GM21515 (cell line): ENCODE data around the gene RIOK2.
"Not testable (repeated sequence)": the region's sequence is repeated elsewhere in the genome, so short reads cannot be mapped to it uniquely, and the experiment has no call there.

Experiments
- ATAC-seq: cut with Tn5 transposase; IDR thresholded peaks from one replicate; pipeline ENCODE4 v1.9.1; 2021; ENCODE audit not compliant: unreplicated experiment

RIOK2 gene

DNA sequence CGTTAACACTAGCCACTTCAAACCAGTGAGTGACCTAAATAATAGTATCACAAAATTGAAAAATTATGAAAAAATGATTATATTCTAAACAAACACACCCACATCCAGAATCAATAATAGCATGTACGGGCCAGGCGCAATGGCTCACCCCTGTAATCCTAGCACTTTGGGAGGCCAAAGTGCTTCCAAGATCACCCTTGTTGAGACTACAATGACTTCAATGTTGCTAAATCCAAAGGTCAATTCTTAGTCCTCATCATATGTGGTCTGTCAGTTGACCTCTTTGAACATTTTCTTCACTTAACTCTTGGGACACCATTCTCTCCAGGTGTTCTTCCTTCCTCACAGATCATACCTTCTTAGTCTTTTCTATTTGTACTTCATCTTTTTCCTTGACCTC, 11.3 kb downstream of the RIOK2 start:
- no peak for ATAC-seq

DNA sequence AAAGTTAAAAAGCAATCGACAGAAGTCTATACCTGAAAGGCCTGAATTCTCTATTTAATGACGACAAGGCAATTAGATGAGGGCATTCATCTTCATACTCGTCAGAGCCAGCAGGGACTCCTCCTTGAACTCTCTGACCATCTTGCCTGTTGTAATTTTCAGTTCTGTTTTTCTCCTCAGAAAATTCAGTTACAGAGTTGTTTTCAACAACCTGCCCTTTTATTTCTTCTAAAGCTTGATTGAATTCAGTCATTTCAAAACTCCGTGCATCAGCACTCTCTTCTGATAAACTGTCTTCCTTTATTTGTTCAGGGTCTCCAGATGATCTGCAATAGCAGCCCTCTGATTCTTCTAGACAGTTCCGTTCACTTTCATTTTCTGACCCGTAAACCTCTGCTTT, 15.6 kb downstream of the RIOK2 start:
- ATAC-seq = peak; percentile 71

DNA sequence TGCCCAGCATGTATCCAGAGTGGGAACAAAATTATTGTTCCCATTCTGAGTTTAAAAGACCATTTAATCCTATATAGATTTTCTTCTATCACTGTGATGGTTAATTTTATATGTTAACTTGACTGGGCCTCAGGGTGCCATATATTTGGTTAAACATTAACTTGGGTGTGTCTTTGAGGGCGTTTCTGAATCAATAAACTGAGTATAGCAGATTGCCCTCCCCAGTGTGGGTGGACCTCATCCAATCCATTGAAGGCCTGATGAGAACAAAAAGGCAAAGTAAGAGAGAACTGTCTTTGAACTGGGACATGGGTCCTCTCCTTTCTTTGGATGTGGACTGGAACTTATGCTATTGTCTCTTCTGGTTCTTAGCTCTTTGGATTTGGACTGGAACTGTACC, 17.3 kb downstream of the RIOK2 start:
- no peak for ATAC-seq

DNA sequence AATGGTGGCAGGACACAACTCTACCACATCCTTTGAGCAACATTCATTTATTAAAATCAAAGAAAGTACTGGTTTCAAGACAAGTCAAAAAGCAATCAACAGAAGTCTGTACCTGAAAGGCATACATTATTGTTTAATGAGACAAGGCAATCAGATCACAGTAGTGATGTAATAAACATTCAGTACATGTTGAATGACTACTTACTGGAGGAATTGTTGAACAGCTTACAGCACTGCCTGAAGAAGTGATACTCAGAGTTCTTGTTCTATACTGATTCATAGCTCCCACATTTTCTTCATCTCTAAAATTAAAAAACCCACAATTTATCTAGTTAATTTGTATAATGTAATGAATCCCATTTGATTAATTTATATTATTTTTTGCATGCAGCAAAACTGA, 18.2 kb downstream of the RIOK2 start:
- no peak for ATAC-seq

DNA sequence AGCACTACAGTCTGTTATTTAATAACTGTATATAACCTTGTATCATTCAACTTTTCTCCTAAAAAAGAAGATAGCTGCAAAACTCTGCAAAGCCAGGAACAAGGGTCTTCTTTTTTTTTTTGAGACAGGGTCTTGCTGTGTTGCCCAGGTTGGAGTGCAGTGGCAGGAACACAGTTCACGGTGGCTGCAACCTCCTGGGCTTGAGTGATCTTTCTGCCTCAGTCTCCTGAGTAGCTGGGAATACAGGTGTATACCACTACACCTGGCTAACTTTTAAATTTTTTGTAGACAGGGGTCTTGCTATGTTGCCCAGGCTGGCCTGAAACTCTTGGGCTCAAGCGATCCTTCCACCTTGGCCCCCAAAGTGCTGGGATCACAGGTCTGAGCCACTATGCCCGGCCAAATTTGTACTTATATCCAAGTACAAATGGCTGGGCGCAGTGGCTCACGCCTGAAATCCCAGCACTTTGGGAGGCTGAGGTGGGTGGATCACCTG, 19.2 kb downstream of the RIOK2 start:
- no peak for ATAC-seq

DNA sequence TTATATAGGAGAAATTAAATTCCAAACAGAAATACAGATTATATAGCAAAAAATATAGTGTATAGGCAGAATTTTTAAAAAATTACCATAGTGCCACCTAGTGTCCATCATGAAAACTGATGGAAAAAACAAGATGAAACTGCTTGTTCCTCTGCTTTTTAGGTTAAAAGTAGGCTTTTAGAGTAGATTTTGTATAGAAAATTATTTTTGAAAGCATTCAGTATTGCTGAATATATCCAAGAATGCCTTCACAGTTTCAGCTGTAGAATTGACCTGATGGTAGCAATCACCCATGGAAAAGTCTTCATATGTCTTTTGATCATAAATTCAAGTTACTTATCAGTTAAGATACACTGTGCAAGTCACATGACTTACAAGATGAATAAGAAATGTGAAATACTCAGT, 19.7 kb downstream of the RIOK2 start:
- ATAC-seq = no peak

DNA sequence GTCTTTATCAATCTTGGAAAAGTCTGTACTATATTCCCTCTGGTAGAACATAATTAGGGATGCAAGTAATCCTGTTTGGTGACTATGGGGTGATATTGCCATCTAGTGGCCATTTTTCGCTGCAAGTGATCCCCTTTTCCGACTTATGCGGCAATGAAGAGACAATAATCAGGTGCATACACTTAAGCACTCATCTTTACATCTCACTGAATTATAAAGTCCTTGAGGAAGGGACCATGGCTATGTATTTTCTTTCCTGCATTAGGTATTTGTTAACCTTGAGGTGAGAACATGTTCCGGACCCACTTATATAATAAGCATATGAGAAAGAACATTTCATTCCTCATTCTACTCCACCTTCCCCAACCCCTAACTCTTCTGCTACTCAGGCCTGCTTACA, 21.0 kb downstream of the RIOK2 start:
- ATAC-seq = peak; percentile 60

DNA sequence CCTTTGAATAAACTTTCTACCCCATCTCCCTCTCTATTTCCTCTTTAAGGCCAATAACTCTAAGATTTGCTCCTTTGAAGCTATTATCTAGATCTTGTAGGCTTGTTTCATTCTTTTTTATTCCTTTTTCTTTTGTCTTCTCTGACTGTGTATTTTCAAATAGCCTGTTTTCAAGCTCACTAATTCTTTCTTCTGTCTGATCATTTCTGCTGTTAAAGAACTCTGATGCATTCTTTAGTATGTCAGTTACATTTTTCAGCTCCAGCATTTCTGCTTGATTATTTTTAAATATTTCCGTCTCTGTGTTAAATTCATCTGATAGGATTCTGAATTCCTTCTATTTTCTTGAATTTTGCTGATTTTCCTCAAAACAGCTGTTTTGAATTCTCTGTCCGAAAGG, 25.4 kb downstream of the RIOK2 start:
- no peak for ATAC-seq

DNA sequence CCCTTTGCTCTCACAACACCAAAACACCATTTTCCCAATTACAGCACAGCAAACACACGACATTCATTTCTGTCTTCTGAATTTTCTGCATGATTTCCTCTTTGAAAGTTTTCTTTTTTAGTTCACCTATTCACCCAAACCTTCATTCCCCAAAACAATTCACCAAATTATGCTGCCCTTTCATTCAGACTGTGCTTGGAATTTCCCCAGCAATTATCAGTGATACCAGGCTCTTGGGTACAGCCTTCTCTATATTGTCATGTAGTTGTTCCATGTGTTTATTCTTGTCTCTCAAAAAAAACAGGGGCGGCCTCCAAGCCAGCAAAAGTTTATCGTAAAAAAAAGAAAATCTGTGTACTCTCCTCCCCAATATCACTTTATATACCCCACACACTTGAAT, 31.7 kb downstream of the RIOK2 start:
- no peak for ATAC-seq

DNA sequence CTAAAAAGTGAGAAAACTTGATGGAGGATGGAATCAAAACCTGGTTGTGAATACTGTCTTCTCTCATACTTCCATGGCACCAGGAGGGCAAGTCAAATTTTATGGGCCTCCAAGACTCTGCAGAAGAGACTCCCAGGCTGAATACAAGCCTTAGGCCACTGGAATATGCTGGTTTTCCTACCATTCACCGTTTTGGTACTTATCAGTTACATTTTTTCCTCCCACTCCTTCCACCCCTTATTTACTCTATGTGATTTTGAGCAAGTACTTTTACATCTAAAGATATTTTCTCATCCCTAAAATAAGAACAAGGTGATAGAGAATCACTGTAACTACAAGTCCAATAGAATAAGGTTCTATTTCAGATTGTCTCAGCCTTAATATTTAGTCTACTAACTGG, 32.6 kb downstream of the RIOK2 start:
- no peak for ATAC-seq

DNA sequence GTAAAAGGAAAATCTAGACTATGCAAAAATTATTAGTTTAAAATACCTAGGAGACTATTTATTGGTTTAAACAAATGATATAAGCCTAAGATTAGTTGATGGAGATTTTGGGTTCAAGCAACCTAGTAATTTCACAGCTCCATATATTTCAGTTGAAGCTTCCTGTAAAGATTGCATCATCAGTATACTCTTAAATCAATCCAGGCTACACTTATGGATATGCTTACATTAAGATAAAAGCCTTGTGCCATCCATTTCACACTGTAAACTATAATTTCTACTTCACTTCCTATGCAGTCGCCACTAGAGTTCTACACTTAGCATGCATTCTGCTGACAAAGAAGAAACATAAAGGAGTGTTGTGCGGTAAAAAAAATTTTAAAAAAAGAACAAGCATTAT, 33.3 kb downstream of the RIOK2 start:
- ATAC-seq = no peak

DNA sequence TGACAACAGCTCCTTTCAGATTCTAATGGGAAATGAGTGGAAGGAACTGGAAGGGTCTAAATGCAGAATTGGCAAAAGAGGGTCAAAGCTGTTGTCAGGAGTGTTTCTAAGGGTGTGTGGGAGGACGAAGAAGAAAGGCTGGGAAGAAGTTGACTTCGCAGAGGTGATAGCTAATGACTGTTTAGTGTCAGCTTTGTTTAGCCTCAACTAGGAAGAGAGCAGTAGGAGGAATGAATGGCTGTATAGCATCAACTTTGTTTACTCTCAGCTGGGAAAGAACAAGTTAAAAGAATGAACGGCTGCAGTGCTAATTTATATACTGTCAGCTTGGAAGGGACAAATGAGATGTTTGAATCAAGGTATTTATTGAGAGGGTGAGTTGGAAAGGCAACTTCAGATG, 34.8 kb downstream of the RIOK2 start:
- no peak for ATAC-seq

DNA sequence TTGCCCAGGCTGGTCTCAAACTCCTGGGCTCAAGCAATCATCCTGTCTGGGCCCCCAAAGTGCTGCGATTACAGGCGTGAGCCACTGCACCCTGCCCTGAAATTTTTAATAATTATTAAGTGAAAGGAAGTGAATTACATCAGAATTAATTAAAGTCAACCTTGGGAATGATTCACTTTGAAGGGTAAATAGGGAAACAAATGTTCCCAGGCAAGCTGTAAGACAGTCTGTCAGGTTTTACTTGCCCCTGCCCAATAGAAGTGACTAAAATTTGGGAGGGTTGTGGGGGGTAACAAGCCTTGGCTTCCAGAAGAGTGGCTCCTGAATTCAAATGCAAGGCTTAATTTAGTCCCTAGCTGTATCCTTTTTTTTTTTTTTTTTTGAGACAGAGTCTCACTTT, 39.3 kb downstream of the RIOK2 start:
- no peak for ATAC-seq

DNA sequence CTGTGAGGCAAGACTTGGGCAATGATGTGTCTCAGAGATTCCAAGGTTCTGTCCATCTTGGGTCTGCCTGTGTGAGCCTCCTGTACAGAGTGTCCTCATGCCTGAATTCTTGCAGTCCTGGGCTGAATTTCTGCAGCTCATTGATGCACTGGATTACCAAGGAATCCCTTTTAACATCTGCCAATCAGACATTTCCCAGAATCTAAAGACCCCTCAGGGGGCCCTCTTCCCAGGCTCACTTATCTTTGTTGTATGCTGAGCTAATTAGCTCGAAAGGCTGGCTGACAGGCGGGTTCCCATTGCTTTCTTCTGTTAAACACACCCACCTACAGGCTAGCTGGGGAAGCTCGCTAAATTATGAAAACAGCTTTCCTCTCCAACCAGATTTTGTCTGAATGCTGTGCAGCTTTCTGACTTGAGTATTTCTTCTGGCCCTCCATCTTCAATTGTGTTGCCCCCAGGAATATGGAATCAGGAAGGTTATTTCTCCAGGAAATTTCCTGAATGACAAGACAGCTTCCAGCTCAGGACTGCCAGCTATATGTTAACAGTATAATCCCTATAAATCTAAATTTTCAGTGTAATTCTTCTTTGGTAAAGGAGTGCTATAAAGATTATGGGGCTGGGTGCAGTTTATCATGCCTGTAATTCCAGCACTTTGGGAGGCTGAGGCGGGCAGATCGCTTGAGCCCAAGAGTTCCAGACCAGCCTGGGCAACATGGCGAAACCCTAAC, 40.4 kb downstream of the RIOK2 start, which contains the start of gene LIX1:
LIX1 (minus strand) TSS at position 91 of the 734 bp plus-strand sequence; CDS start at position 56, 35 bp downstream.
- ATAC-seq = peak; percentile 83

DNA sequence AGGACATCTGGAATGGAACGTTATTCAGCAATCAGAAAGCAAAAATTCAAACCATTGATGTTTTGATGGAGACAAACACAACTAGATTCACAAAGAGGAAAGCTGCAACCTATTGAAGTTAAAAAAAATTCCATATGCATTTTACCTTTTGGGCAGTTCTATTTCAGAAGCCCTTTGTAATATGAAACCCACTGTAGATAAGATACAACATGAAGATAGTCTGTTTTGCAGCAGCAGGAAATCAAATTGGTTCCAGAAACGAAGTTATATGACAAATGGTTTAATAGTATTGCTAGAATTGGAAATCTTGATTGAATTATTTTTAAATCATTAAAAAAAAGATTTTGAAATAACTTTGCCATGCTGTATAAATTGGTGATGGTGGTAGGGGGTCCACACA, 41.5 kb downstream of the RIOK2 start:
- no peak for ATAC-seq

DNA sequence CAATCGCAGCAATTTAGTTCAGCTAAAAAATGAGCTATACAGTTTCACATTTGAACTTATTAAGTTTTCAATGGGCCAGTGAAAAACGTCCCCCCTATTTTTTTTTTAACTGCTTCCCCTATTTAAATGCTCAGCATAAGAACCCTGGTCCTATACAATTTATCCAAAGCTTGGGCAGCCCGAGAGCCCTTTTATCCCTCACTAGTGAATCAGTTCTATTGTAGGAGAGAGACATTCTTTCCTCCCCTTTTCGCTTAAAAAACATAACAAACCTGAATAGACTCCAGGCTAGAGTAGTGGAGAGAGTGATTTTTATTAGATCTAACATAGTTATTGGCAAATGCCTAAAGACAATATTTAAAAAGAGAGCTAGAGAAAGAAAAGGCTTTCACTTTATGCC, 42.0 kb downstream of the RIOK2 start:
- no peak for ATAC-seq

DNA sequence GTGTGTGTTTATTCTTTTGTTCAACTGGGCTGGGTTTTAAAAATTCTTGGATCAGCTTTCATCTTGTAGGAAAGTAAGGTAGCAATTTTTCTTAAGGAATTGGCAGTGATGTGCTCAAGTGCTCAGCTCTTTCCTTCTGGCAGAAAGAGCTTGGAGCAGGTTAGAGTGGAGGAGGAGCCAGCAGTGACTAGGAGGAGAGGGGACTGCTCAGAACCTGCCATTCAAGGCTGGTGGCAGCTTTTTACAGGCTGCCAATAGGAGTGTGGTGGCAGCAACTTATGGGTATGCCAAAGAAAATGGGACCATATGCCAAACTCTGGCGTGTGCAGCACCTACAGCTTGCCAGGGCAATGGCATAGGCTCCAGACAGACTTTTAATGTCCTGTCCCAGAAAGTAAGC, 42.8 kb downstream of the RIOK2 start:
- ATAC-seq = not testable (repeated sequence)

DNA sequence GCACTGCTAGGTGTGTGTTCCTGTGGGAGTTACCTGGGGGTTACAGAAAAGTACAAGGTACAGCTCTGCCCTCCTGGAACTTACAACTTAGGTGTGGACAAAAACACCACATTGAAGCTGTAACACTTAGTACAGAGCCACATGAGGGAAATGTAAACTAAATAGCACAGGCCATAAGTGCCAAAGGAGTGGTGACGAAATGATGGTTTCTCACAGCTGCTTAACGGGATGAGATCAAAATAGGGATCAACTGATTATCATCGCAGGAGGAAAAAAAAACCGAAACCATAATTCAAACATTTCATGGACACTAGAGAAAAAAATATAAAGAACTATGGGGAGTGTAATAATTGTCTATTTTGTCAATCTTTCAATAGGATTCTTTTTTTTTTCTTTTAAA, 46.6 kb downstream of the RIOK2 start:
- ATAC-seq = no peak

DNA sequence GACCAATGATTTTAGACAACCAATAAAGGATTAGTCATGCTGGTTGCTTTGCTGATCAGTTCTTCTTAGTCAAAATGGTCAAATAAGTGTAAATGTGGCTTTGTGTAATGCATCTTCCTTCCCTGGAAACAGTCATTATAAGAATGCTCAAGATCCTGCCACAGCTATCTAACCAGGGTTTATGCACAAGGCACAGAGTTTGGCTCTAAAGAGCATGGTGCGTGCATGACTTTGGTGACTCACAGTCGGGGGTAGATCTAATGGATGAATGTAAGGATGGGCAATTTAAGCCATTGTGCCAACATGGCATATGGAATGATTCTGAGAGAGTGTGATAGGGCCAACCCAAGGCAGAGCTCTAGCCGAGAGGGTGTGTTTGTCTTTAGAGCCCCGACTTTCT, 47.2 kb downstream of the RIOK2 start:
- ATAC-seq = no peak

DNA sequence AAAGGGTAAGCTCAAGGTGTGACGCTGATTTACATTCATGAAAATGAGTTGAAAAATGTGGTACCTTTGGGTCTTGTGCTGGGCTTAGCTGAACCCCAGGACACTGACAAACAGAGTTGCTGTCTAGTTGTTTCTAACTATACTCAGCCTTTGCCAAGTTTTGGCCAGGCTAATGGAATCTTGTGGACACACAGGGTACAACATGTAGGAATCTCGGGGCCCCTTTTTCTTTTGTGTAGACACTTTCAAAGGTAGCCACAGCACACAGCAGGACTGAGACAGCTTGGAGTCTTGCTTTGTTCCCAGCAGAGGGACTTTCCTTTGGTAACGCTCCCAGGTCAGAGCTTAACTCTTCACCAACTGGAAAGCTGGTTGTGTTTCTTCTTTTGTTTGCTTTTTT, 48.4 kb downstream of the RIOK2 start:
- ATAC-seq = no peak

DNA sequence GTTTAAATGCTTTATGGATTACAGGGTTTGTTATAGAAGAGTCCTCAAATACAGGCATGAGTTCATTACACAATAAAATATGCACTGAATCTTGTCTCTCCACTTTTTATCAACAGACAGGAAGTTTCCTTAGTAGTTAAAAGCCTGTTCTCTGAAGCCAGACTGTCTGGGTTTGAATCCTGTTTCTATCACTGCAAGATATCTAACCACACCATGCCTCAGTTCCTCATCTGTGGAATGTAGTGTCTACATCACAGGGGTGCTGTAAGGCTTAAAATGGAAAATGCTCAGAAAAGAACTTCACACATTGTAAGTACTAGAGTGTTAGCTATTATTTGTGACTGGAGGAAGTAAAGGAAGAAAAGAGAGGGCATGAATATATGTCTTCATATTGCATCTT, 49.9 kb downstream of the RIOK2 start:
- ATAC-seq = no peak

DNA sequence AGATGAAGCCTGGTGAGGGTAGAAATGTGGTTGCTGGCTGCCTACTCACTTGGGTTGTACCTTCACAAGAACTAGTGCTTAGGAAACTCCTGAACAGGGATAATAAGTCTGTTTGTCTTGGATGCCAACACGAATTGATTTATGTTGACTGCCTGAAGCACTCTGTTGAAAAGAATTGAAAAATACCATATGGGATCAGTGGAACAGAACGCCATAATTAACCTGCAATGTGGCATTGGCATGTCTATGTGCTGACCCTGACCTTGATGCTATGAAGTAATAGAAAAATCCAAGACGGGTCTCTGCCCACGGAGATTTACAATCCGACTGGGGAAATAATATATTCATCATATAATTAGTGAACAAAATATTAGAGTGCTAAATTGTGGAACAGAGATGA, 51.1 kb downstream of the RIOK2 start:
- no peak for ATAC-seq

DNA sequence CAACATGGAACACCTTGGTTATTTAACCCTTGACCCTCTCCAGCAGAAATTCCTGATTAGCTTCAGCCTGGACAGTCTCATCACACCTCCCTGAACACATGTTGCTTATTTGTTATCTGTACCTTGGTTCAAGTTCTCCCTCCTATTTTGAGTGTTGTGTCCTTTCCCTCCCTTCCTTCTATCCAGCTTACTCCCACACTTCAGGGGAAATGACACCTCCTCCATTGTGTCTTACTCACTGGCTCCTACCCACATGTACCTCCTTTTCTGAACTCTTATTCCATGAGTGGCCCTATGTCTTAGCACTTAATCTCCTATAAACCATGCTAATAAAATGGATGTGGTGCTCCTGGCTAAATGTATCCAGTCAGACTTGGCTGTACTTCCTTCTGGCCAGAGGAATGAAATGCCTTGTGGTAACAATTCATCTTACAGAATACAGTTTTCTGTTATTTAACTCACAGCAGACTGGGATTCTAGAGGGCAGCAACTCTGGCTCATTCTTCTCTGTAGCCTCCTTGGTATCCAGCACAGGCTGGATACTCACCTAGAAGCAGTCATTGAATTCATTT, 51.8 kb downstream of the RIOK2 start:
- ATAC-seq = no peak
